ENCODE data around the gene TENM4. TPM values are rescaled to one million over a fixed set of nuclear protein-coding genes. Genes with fewer than 3 reads are reported as not detected.
A peak's percentile ranks its signal among the peaks of the same experiment; 100 is the strongest.

The TENM4 gene
- polyA plus RNA-seq, 3 donors: 0.31 to 1.7 TPM; not detected in 1

DNA sequence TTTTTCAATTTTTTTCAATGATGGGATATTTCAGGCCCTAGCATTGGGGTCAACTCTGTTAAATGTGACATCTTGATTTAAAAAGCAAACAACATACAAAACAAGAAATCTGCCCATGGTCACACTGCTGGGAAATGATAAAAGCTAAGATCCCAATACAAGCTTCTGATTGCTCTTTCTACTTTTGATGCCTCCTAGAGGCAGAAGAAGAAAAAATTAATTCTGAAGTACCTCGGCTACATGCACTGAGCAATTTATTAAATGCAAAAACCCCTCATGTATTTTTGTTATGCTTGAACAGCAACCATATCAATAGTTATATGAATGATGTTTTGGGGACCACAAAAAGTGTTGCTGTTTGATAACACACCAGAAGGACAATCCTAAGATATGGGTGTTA, 524.1 kb downstream of the TENM4 start:
- Mint-ChIP-seq H3K27ac (no peak overlapping the region), H3K4me3 (no peak overlapping the region), H3K4me1 (no peaks in the 10 kb centered on the region), H3K9me3 (peaks cover 0 to 5% (median 0%) of the 10 kb centered on the region in 7 donors), H3K36me3 (no peaks in the 10 kb centered on the region), H3K27me3 (ENCODE audit: low read depth in 3 of 3) (peaks cover 8 to 39% (median 16%) of the 10 kb centered on the region in 3 donors)
- Histone ChIP-seq H3K4me1 (ENCODE audit: control insufficient read depth in 1 of 2, insufficient read depth in 2 of 2, low read length in 2 of 2) (no peaks in the 10 kb centered on the region), H3K4me3 (replicated peaks in 1 of 3; ENCODE audit: low read depth in 2 of 3, low read length in 3 of 3) (no peak overlapping the region), H4K20me1 (ENCODE audit: insufficient read depth, low read length) (no peaks in the 10 kb centered on the region), H3K27ac (ENCODE audit: low read depth in 1 of 2, low read length in 2 of 2) (no peak overlapping the region), H3K79me2 (ENCODE audit: insufficient read depth, low read length) (no peaks in the 10 kb centered on the region), H3K9me3 (replicated peaks in 1 of 2; ENCODE audit: control insufficient read depth in 1 of 2, insufficient read depth in 1 of 2, low read length in 2 of 2) (no peaks in the 10 kb centered on the region), H3K36me3 (replicated peaks in 1 of 2; ENCODE audit: control insufficient read depth in 1 of 2, insufficient read depth in 2 of 2, low read length in 2 of 2) (no peaks in the 10 kb centered on the region), H3K9ac (ENCODE audit: insufficient read depth, low read length, poor library complexity, severe bottlenecking) (no peak overlapping the region), H2AFZ (ENCODE audit: insufficient read depth, low read depth, low read length, poor library complexity, severe bottlenecking) (no peak overlapping the region), H3K4me2 (replicated peaks; ENCODE audit: extremely low read depth, low read length, poor library complexity, severe bottlenecking) (no peak overlapping the region), H3K27me3 (ENCODE audit: control insufficient read depth in 2 of 2, insufficient read depth in 2 of 2, low read length in 2 of 2) (peaks cover 13 to 22% of the 10 kb centered on the region in 2 donors)
- TF ChIP-seq, protein P1, sequence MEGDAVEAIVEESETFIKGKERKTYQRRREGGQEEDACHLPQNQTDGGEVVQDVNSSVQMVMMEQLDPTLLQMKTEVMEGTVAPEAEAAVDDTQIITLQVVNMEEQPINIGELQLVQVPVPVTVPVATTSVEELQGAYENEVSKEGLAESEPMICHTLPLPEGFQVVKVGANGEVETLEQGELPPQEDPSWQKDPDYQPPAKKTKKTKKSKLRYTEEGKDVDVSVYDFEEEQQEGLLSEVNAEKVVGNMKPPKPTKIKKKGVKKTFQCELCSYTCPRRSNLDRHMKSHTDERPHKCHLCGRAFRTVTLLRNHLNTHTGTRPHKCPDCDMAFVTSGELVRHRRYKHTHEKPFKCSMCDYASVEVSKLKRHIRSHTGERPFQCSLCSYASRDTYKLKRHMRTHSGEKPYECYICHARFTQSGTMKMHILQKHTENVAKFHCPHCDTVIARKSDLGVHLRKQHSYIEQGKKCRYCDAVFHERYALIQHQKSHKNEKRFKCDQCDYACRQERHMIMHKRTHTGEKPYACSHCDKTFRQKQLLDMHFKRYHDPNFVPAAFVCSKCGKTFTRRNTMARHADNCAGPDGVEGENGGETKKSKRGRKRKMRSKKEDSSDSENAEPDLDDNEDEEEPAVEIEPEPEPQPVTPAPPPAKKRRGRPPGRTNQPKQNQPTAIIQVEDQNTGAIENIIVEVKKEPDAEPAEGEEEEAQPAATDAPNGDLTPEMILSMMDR (IDR thresholded peaks at IDR 0.05): no peak
- intact Hi-C loops (cut with micrococcal nuclease): no loop called here
- DNase-seq: no peak
- WGBS (ENCODE audit: insufficient coverage): no CpG with 5 or more reads among the region's 1 CpG

DNA sequence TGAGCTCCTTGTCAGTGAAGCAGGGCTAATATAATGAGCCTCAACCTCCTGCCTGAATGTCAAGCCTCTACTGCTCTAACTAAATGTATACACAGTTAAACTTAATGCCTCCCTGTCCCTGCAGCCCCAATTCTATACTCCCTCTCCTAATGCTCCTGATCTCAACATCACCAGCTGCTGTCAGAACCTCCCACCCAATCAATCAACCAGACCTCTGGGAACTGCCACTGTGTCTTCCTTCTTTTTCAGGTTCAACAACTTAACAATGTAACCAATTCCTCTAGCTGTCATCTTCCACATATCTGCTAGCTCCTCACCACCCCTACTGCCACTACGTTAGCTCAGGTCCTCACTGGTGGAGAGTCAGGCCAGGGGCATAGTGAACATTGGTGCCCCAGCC, 526.3 kb downstream of the TENM4 start:
- H3K27ac ChIP-seq (ENCODE audit: low read depth in 1 of 2, low read length in 2 of 2): no peak overlapping the region
- H3K27me3 ChIP-seq (ENCODE audit: control insufficient read depth in 2 of 2, insufficient read depth in 2 of 2, low read length in 2 of 2): peaks cover 2 to 12% of the 10 kb centered on the region in 2 donors
- no peaks in the 10 kb centered on the region for H3K9me3 ChIP-seq (replicated peaks in 1 of 2; ENCODE audit: control insufficient read depth in 1 of 2, insufficient read depth in 1 of 2, low read length in 2 of 2)
- no peaks in the 10 kb centered on the region for H3K36me3 Mint-ChIP-seq
- H4K20me1 ChIP-seq (ENCODE audit: insufficient read depth, low read length): no peaks in the 10 kb centered on the region
- peaks cover 11 to 25% (median 17%) of the 10 kb centered on the region in 3 donors for H3K27me3 Mint-ChIP-seq (ENCODE audit: low read depth in 3 of 3)
- intact Hi-C loops (cut with micrococcal nuclease): no loop called here
- H3K36me3 ChIP-seq (replicated peaks in 1 of 2; ENCODE audit: control insufficient read depth in 1 of 2, insufficient read depth in 2 of 2, low read length in 2 of 2): no peaks in the 10 kb centered on the region
- no peak overlapping the region for H3K4me3 ChIP-seq (replicated peaks in 1 of 3; ENCODE audit: low read depth in 2 of 3, low read length in 3 of 3)
- H3K9me3 Mint-ChIP-seq: peaks cover 0 to 5% (median 0%) of the 10 kb centered on the region in 7 donors
- H3K27ac Mint-ChIP-seq: peak overlapping the region in 2 of 7 donors; percentile 10 to 27
- H3K9ac ChIP-seq (ENCODE audit: insufficient read depth, low read length, poor library complexity, severe bottlenecking): no peak overlapping the region
- TF ChIP-seq, protein P1 (IDR thresholded peaks at IDR 0.05): no peak
- H3K4me1 Mint-ChIP-seq: no peaks in the 10 kb centered on the region
- no peaks in the 10 kb centered on the region for H3K79me2 ChIP-seq (ENCODE audit: insufficient read depth, low read length)
- no peak overlapping the region for H3K4me2 ChIP-seq (replicated peaks; ENCODE audit: extremely low read depth, low read length, poor library complexity, severe bottlenecking)
- DNase-seq: no peak
- no peaks in the 10 kb centered on the region for H3K4me1 ChIP-seq (ENCODE audit: control insufficient read depth in 1 of 2, insufficient read depth in 2 of 2, low read length in 2 of 2)
- 40% methylated on average over 1 of the region's 1 CpG for WGBS (ENCODE audit: insufficient coverage)
- H2AFZ ChIP-seq (ENCODE audit: insufficient read depth, low read depth, low read length, poor library complexity, severe bottlenecking): no peak overlapping the region
- no peak overlapping the region for H3K4me3 Mint-ChIP-seq

Measured in CD14-positive monocyte (primary cell).